ENCODE data around the gene HS3ST1.

Gene HS3ST1

GRCh38 chr4:11428231-11428898 lies at the start of gene HS3ST1:
HS3ST1 (minus strand) TSS chr4:11428894; CDS start chr4:11400005, 28,889 bp downstream.
- DNase-seq (ENCODE audit: low read depth in 1 of 2, low spot score in 1 of 2) = no peak

GRCh38 chr4:11475871-11476270 lies 47.2 kb upstream of the HS3ST1 start:
- DNase-seq (ENCODE audit: low read depth in 1 of 2, low spot score in 1 of 2) = no peak

GRCh38 chr4:11474146-11474545 lies 45.5 kb upstream of the HS3ST1 start:
- DNase-seq (ENCODE audit: low read depth in 1 of 2, low spot score in 1 of 2) = no peak

GRCh38 chr4:11472535-11472934 lies 43.8 kb upstream of the HS3ST1 start:
- DNase-seq (ENCODE audit: low read depth in 1 of 2, low spot score in 1 of 2) = no peak

- peak; percentile 15 to 51 for DNase-seq (ENCODE audit: low read depth in 1 of 2, low spot score in 1 of 2)
Measured at GRCh38 chr4:11471618-11472017, 42.9 kb upstream of the HS3ST1 start.

GRCh38 chr4:11471046-11471441 lies 42.4 kb upstream of the HS3ST1 start:
- no peak for DNase-seq (ENCODE audit: low read depth in 1 of 2, low spot score in 1 of 2)

- DNase-seq (ENCODE audit: low read depth in 1 of 2, low spot score in 1 of 2) = no peak
Measured at GRCh38 chr4:11470438-11471045, 41.8 kb upstream of the HS3ST1 start.

GRCh38 chr4:11469650-11470437 lies 41.1 kb upstream of the HS3ST1 start:
- DNase-seq (ENCODE audit: low read depth in 1 of 2, low spot score in 1 of 2) = no peak

- no peak for DNase-seq (ENCODE audit: low read depth in 1 of 2, low spot score in 1 of 2)
Measured at GRCh38 chr4:11468901-11469300, 40.2 kb upstream of the HS3ST1 start.

GRCh38 chr4:11467931-11468330 lies 39.2 kb upstream of the HS3ST1 start:
- no peak for DNase-seq (ENCODE audit: low read depth in 1 of 2, low spot score in 1 of 2)

- DNase-seq (ENCODE audit: low read depth in 1 of 2, low spot score in 1 of 2) = no peak
Measured at GRCh38 chr4:11463707-11464106, 35.0 kb upstream of the HS3ST1 start.

- no peak for DNase-seq (ENCODE audit: low read depth in 1 of 2, low spot score in 1 of 2)
Measured at GRCh38 chr4:11456401-11456800, 27.7 kb upstream of the HS3ST1 start.

GRCh38 chr4:11455201-11455835 lies 26.6 kb upstream of the HS3ST1 start:
- DNase-seq (ENCODE audit: low read depth in 1 of 2, low spot score in 1 of 2) = no peak

- DNase-seq (ENCODE audit: low read depth in 1 of 2, low spot score in 1 of 2) = no peak
Measured at GRCh38 chr4:11451716-11452115, 23.0 kb upstream of the HS3ST1 start.

GRCh38 chr4:11446155-11446811 lies 17.6 kb upstream of the HS3ST1 start:
- no peak for DNase-seq (ENCODE audit: low read depth in 1 of 2, low spot score in 1 of 2)

- DNase-seq (ENCODE audit: low read depth in 1 of 2, low spot score in 1 of 2) = no peak
Measured at GRCh38 chr4:11441194-11441556, 12.5 kb upstream of the HS3ST1 start.

- DNase-seq (ENCODE audit: low read depth in 1 of 2, low spot score in 1 of 2) = no peak
Measured at GRCh38 chr4:11440481-11441193, 11.9 kb upstream of the HS3ST1 start.

- DNase-seq (ENCODE audit: low read depth in 1 of 2, low spot score in 1 of 2) = no peak
Measured at GRCh38 chr4:11439836-11440235, 11.1 kb upstream of the HS3ST1 start.

- DNase-seq (ENCODE audit: low read depth in 1 of 2, low spot score in 1 of 2) = no peak
Measured at GRCh38 chr4:11438647-11439046, 10.0 kb upstream of the HS3ST1 start.

GRCh38 chr4:11436673-11437072 lies 8.0 kb upstream of the HS3ST1 start:
- DNase-seq (ENCODE audit: low read depth in 1 of 2, low spot score in 1 of 2) = no peak

GRCh38 chr4:11436084-11436483 lies 7.4 kb upstream of the HS3ST1 start:
- DNase-seq (ENCODE audit: low read depth in 1 of 2, low spot score in 1 of 2) = no peak

All from activated CD4-positive, alpha-beta T cell treated with anti-CD3 and anti-CD28 coated beads, Interleukin-2, amount 50 U/mL, for 24 hours (primary cell).